Activated CD8-positive, alpha-beta memory T cell treated with anti-CD3 and anti-CD28 coated beads, Interleukin-2, amount 50 U/mL, for 24 hours (primary cell): Measurements from ENCODE around the gene MKRN3.

Experiments used
- DNase-seq: peaks from one replicate; pipeline ENCODE4 v3.0.0-alpha.2; 2020; ENCODE audit errors: extremely low read depth

The MKRN3 gene

DNA sequence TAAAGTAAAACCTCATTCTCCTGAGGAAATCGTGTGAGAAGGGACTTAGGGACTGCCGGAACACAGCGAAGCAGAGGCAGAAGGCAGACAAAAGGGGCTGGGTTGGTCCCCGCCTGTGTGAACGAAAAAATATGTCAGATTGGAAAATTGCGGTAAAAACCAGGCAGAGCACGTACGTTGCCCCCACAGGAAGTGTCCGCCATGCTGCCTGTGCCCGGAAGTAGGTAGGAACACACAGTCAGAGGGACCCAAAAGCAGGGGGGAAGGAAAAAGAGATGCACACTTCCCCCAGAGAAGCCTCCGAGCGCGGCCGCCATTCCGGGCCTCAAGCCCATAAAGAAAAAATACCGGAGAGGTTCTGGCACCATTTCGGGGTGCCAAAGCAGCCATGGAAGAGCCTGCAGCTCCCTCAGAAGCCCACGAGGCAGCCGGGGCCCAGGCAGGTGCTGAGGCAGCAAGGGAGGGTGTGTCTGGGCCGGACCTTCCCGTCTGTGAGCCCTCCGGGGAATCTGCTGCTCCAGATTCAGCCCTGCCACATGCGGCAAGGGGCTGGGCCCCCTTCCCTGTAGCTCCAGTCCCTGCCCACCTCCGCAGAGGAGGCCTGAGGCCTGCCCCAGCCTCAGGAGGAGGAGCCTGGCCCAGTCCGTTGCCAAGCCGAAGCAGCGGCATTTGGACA lies at the start of gene MKRN3:
Gene MKRN3, plus strand, starts transcription at position 280 of the 676 bp plus-strand sequence. Its CDS starts 109 bp downstream, at position 389.
- no peak for DNase-seq

DNA sequence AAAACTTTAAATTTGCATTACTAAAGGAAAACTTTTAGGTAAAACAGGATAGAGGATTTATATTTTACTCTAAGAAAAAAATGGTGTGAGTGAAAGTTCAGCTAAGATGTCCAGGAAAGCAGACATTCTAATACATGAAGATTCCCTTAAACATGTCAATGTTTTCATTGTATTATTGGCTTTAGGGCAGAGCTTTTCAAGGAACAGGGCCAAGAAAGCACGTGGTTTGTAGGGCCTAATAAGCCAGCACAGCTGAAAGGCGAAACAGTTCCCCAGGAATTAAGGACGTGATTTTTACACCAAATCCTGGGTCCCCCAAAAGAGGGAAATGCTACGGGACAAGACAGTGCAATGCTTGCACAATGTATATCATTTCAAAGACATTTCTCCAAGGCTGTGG lies 48.6 kb upstream of the MKRN3 start:
- no peak for DNase-seq

DNA sequence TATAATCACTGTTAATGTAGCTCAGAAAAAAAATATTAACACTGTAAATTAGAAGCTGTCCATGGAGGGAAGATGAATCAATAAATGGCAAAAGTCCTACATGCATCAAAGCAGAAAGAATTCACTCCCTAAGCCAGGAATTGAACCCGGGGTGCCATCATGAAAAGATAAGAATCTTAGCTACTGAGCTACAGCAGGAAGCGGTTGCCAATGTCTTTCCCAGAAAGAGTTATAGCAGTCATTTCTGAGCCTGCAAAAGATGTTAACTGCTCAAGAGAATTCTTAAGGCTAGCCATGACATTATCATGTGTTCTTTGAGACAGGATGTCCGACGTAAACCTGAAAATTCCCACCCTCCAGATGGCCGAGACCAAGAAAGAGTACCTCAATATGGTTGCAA lies 47.4 kb upstream of the MKRN3 start:
- no peak for DNase-seq

DNA sequence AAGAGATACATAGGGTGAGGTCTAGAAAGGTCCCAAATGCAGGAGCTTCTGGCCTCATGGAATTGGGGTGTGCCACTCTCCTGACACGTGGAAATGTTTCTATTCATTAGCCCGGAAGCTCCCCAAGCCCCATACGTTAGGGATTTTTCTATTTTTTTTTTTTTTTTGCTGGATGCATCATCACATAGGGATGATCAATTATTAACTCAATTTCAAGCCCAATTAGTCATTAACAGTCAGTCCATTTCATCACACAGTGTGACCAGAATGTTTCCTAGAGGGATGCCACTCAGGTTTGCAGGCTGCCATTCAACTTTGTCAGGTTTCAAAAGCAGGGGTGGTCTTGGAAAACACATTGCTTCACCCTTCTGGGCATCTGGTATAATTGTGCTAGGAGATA lies 40.7 kb upstream of the MKRN3 start:
- no peak for DNase-seq

DNA sequence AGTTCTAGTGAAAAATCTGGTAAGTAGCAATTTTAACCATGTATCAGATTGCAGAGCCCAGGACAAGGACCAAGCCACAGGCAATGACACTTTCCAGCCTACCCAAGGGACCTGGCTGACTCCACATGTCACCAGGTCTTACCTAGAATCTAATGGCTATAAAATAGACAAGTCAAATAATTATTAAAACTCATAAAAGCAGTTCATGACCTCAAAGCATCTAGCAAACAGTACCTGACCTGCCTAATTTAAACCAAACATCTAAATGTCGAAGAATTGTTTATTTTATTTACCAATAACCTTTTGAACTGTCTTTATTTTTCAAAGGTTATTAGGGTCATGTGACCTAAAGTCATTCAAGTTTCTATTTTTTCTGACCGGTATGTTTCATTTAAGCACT lies 35.6 kb upstream of the MKRN3 start:
- no peak for DNase-seq

DNA sequence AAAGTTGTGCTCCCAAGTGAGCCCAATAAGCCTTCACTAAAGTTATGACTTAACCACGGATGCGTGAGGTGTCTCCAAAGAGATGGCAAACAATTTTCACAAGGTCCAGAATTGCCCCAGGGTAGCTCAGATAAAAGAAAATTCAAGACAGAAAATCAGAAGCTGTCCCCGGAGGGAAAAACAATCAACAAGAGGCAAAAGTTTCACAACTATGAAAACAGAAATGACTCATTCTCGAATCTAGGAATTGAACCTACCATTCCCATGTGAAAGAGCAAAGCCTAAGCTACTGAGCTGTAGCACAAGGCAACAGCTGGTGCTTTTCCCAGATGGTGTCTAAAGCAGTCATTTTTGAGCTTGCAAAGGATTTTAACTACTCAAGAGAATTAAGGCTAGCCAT lies 33.5 kb upstream of the MKRN3 start:
- DNase-seq, result no peak

DNA sequence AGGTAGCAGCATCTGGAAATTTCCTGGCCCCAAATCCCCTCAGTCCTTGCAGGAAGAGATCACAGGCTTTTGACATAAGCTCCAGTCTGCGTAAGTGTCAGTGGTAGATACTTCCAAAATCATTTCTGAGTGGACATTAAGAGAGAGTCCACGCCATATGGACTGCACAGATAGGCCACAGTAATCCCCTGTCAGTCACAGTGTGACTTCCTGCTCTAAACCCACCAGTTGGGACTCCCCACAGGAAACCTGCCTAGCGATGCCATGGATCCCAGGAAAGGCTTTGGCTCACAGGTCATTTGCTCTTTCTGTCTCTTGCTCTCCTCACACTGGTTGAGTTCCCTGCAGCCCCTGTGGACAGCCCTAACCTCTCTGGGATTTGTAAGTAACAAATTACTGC lies 28.8 kb upstream of the MKRN3 start:
- DNase-seq, result no peak

DNA sequence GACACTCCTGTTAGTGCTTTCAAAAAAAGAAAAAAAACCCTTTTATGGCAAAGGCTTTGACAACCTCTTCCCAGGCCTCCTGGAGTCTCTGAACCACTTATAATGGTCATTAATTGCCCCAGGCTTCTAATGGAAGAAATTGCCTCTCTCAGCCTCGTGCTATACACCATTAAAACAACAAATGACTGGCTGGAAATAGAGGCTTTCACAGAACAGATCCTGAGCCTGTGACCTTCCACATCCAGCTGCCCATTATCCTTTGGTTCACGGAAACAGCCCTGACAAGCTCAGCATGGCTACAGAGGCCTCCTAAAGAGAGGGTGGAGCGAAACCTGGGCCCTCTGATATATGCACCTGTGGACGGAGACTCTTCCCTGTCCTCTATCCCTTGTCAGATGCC lies 26.8 kb upstream of the MKRN3 start:
- no peak for DNase-seq

DNA sequence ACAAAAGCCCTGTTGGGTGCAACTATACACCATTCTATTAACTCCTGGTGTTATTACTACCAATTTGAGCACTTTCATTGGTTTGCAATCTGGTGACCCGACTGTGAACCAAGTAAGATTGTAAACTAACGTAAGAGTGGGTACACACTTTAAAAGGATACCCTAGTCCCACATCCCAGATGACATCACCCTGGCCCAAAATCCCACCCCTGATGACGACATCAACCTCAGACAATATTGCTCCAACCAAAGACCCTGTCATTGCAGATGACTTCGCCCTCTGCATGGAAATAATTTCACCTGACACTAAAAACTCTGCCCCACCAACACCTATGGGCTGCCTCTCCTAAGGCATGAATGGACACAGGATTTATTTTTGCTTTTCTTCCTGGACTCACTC lies 25.6 kb upstream of the MKRN3 start:
- no peak for DNase-seq

DNA sequence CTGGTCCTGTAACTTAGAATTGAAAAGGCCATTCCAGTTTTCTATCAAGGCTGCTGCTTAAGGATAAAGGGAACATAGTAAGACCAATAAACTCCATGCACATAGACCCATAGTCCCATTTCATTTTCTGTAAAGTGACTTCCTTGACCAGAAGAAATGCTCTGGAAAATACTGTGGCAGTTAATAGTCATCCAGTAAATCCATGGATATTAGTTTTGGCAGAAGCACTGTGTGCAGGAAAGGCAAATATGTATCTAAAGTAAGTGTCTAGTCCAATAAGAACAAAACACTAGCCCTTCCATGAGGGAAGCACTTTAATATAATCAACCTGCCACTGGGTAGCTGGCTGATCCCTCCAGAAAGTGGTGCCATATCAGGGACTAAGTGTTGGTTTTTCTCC lies 19.3 kb upstream of the MKRN3 start:
- no peak for DNase-seq

DNA sequence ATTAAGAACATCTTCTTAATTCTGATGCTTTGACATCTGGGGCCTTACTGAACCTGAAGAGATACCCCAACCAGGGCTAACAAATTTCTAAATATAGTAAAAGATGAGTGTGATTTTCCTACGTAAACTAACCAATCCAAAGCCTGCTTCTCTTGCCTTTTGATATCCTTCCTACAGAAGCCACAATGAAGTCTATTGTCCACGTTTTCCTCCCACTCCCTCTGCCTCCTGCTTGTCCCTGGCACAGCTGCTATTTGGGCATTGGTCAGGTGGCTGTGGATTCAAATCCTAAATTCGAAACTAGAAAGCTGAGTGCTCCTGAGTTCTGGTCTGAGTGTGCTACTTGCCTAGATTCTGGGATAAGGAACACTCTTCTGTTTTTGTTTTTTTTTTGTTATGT lies 17.4 kb upstream of the MKRN3 start:
- no peak for DNase-seq

DNA sequence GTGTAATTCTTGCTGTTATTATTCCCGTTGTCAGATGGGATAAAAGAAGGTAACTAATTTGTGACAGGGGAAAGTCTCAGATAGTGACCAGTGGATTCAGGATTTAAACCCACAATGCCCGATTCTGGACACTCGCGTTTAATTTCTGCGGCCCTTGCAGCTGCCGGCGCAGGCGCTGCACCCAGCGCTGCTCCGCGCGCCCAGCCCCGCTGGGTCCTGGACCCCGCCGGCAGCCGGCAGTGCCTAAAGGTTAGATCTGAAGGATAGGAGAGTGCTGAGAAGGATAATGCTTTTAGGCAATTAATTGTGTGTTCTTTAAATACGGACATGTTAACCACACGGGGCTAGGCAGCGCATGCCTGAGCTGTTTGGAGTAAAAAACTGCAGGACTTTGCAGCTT lies 3.6 kb upstream of the MKRN3 start:
- DNase-seq, result no peak

DNA sequence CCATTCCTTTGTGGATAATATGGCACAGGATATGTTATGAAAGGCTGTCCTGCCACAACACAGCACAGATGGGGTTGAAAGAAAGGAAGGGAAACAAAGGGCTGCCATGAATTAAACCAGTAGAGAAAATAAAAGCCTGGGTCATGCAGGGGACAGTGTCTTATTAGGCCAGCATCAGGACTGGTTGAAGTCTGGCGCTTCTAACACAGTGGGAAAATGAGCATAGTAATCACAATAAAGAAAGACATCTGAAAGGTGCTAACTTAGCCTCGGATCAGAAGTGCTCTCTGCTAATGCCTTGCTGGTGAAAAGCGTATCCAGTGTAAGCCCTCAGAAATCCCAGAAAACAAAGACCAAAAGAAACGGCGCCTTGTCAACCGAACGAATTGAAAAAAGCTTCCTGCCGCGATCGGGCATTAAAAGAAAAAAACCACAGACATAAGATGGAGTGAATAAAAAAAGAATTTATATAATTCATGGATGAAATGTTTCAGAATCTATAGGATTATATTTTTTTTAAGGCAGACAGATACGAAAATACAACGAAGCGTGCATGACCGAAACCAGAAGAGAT lies 566 bp upstream of the MKRN3 start:
- no peak for DNase-seq

DNA sequence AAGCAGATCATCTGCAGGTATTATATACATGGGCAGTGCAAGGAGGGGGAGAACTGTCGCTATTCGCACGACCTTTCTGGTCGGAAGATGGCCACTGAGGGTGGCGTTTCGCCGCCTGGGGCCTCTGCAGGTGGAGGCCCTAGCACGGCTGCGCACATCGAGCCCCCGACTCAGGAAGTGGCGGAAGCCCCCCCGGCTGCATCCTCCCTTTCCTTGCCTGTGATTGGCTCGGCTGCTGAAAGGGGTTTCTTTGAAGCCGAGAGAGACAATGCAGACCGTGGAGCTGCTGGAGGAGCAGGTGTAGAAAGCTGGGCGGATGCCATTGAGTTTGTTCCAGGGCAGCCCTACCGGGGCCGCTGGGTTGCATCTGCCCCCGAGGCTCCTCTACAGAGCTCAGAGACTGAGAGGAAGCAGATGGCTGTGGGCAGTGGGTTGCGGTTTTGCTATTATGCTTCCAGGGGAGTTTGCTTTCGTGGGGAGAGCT lies 639 bp downstream of the MKRN3 start:
- DNase-seq, result no peak

DNA sequence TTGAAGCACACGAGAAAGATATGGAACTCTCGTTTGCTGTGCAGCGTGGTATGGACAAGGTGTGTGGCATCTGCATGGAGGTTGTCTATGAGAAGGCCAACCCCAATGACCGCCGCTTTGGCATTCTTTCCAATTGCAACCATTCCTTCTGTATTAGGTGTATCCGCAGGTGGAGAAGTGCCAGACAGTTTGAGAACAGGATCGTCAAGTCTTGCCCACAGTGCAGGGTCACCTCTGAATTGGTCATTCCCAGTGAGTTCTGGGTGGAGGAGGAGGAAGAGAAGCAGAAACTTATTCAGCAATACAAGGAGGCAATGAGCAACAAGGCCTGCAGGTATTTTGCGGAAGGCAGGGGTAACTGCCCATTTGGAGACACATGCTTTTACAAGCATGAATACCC lies 1.2 kb downstream of the MKRN3 start:
- DNase-seq, result no peak

DNA sequence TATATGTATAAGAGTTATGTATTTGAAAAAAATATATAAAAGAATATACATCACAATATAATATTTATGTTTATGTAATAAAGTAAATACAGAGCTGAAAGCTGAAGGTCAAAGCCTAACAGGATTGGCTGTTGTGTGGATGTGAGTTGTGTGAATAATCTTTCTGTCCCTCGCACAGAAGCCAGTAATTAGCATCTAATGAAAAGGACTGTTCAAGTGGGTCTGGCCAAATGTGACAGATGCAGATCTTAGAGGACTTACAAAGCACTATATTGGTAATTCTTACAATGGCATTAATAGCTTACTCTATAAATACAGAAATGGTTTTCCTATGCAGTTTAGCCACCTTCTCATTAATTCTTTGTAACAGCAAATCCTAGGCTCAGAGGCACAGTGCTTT lies 2.4 kb downstream of the MKRN3 start:
- no peak for DNase-seq

DNA sequence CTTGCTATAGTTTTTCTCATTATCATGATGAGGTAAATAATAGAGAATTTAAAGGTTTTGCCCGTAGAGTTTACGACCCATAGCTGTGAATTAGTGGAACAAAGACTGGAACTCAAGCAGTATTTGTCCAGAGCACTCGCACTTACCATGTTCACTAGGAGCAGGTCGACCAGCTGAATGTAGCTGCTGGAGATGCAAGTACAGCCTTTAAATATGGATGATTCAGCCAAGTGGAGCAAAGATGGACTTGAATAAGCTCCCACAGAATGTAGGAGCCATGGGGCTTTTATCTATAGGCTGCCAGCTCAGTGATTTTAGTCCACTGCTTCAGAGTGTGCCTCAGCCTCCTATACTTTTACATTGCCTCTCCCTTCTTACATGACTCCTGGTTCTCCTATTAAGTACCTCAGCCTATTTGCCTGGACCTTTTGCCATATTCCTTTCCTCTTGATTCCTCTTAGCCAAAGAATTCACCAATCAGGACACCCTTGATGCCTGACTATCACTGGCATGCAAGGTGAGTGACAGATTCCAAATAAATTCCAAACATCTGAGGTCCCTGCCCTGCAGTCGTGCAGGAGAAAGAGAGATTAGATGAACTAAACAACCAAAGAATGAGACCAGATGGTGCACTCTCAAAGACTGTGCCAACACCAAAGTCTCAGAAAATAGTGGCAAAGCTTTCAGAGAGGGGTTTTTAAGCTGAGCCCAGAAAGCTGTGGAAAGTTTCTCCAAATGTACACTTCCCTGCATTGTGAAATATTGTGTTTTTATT lies 3.9 kb downstream of the MKRN3 start:
- no peak for DNase-seq

DNA sequence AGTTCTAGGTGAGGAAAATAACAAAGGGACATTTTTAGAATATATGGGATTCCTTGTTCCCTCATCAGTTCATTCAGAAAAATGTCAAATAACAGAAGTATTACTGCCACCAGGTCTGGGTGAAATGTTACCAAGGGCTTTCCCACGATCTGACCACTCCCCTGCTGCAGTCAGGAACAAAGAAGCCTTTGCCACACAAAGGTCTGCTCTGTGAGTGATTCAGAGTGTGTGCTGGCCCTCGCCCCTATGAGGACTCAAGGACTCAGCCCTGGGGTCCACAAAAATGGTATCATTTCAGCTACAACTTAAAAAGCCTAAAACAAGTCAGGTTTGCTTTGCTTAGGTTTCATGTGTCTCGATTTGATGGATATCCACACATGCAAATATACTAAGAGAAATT lies 5.0 kb downstream of the MKRN3 start:
- no peak for DNase-seq

DNA sequence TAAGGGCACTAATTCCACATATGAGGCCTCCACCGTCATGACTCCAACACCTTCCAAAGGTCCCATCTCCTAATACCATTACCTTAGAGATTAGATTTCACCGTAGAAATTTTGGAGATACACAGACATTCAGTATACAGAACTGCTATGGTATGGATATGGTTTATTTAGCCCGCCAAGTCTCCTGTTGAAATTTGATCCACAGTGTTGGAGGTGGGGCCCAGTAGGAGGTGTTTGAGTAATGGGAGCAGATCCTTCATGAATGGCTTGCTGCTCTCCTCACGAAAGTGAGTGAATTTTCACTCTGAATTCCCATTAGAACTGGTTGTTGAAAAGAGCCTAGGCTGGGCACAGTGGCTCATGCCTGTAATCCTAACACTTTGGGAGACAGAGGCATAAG lies 7.4 kb downstream of the MKRN3 start:
- DNase-seq, result no peak

DNA sequence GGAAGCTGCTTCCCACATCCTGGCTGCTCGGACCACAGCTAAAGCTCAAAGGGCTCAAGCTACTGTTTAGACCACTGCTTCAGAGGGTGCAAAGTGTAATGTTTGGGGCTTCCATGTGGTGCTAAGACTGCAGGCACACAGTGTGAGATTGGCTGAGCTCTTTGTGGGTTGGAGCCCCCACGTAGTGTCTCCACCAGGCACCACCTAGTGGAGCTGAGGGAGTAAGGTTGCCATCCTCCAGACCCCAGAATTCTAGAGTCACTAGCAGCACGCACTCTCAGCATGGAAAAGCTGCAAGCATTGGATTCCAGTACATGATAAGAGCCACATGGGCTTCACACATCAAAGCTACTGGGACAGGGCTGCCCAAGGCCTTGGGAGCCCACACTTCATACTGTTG lies 9.3 kb downstream of the MKRN3 start:
- no peak for DNase-seq

DNA sequence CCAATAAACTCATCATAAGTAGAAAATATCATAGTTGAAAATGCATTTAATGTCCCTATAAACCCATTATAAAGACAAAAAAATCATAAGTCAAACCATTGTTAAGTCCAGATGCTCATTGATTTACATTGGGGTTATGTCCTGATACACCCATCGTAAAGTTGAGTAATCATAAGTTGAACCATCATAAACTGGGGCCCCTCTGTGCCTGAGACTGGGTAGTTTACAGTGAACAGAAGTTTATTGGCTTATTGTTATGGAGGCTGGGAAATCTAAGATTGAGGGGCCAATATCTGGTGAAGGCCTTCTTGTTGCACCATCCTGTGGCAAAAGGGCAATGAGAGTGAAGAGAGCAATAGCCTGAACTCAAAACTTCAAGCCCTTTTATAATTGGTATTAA lies 10.6 kb downstream of the MKRN3 start:
- no peak for DNase-seq

DNA sequence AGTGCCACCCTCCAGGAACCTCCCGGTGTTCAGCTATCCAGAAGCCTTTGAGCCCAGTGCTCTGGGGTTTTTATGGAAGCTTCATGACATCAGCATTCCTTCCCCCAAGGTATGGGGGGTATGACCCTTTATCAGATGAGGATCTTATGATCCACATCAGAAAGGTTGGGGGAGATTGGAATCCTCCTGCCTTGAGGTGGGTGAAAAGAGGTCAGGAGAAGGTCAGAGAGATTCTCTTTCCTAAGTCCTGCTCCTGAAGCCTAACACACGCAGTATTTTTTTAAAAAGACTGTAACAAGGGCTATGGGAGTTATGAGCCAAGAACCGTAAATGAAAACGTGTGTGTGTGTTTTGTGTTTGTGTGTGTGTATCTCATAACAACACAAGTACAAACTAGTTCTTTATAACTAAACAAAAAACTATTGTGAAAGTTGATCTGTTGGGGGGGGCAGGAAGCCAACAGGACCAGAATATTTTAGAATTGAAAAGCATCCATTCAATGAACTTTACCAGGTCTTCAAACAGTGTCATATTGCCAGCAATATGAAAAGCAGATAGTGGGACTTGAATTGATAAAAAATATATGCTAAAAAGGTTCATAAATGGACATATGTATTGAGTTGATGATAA lies 13.2 kb downstream of the MKRN3 start:
- no peak for DNase-seq

DNA sequence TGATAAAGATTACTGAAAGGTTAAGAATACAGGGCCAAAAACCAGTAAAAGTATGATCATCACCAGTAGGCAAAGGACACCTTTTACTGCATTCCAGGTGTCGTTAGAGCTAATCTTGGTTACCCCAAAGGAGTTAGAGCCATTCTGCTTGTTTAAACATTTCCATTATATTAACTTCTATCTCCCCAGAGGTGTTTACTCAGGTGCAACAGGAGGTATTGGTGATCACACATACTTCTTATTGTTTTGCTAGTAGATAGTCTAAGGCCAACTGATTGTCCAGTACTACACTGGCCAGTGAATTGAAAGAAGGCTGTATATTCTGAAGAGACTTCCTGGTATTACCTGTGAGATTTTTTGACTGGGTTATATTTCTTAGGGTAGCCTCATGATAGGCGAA lies 22.8 kb downstream of the MKRN3 start:
- DNase-seq, result no peak
